Measurements from ENCODE around the gene SHISAL2B.
"Not testable (repeated sequence)": the region's sequence is repeated elsewhere in the genome, so short reads cannot be mapped to it uniquely, and the experiment has no call there.

SHISAL2B gene

DNA sequence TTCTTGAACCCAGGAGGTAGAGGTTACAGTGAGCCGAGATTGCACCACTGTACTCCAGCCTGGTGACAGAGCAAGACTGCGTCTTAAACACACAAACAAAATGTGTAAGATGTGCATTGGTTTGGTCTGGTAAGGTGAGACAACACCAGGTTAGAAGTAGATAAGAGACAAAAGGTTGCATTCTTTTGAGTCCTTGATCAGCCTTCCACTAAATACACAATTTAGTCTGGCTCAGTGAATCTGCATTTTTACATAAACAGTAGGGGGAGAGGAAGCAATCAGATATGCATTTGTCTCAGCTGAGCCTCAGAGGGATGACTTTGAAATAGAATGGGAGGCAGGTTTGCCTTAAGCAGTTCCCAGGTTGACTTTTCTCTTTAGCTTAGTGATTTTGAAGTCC is 15.8 kb downstream of the SHISAL2B start:
- DNase-seq: not testable (repeated sequence)

- DNase-seq: no peak
Observed at GRCh38 chr5:64707191-64707590, 16.9 kb downstream of the SHISAL2B start.

- not testable (repeated sequence) for DNase-seq
Observed at GRCh38 chr5:64714495-64714894, 24.2 kb downstream of the SHISAL2B start.

DNA sequence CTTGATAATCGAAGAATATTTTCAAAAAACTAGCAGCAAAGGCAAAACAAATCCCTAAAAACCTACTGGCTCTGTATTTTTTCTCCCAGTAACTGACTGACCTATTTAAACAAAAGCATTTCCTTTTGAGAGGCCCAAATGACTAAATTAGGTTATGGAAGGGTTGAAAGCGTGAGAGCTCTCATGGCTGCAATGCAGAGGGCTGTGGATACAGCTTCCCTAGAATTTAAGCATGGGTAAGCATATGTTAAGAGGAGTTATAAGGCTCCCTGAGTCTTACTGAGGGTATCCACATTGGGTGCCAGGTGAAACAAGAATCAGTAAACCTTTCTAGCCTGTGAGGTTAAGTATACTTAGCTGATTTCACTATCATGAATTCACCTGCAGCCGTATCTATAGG is 32.3 kb downstream of the SHISAL2B start:
- DNase-seq: no peak

GRCh38 chr5:64727150-64727549 is 36.8 kb downstream of the SHISAL2B start:
- DNase-seq: no peak

DNA sequence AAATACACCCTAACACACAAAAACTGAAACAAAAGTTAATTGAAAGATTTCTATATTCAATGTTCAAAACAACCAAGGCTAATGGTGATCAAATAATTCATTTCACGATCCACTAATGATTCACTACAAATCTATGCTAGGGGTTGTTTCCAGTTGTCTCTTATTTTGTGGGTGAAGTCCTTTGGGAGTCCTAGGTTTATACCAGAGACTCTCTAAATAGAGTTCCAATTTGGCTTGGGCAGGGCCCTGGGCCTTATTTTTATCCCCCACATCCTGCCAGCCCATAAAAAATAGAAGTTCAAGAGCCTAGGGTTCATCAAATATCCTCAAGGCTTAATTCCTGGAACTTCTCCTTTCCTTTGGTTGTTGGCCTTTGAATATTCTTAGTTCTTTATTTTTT is 52.1 kb downstream of the SHISAL2B start:
- DNase-seq: no peak

DNA sequence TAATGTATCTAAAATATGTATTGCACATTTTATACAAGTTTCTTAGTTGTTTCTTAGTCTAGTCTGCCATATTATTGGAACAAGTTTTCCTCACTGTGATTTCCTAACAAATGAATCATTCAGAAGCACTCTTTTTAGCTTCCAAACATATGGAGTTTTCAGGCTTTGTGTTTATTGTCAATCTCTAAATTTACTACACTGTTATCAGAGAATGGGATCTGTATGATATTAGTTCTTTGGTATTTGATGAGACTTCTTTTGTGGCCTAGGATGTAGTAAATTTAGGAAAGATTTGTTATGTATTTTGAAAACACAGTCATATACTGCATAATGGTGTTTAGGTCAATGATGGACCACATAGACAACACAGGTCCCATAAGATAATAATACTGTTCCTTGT is 52.5 kb downstream of the SHISAL2B start:
- no peak for DNase-seq

DNA sequence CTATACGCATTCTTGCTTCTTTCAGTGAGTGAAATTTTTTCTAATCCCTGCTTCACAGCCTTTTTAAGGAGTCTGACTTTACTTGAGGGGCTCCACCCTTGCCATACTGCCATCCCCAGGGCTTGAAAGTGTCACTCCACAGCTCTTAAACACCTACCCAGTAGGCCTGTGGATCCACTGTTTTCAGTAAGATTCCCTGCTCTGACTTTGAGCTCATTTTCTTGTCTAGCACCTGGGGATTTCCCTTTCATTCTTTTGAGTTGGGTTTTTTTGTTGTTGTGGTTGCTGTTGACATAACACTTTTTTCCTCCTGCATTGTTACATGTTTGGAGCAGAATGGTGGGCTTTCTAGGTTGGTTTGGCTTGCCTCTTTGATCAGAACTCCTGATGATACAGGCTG is 54.6 kb downstream of the SHISAL2B start:
- DNase-seq: no peak

- no peak for DNase-seq
Observed at GRCh38 chr5:64746446-64746845, 56.1 kb downstream of the SHISAL2B start.

DNA sequence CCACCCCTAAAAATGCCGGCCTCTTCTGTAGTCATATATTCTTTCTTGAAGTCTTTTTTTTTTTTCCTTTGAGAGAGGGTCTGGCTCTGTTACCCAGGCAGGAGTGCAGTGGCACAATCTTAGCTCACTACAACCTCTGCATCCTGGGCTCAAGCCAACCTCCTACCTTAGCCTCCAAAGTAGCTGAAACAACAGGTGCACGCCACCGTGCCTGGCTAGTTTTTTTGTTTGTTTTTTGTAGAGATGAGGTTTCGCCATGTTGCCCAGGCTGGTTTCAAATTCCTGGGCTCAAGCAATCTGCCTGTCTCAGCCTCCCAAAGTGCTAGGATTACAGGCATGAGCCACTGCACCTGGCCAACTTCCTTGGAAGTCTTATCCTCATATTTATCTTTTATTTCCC is 59.1 kb downstream of the SHISAL2B start:
- DNase-seq: no peak

GRCh38 chr5:64754066-64754465 is 63.8 kb downstream of the SHISAL2B start:
- no peak for DNase-seq

DNA sequence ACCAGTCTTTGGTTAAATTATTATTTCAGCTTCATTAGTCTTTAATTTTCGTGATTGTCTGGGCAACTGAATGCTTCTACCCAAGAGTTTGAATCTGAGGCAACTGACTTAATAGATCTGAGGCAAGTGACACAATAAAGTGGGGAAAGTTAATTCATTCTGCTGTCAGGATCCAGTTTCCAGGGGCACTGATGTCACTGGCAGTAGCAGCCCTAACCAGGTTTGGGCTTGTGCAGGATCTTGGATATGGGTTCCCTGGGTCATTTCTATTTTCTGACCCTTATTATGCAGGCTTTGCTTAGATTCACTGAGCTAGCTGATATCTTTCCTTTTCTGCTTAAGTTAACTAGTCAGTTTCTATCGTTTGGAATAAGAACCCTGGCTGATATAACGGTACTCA is 68.6 kb downstream of the SHISAL2B start:
- DNase-seq: no peak

- no peak for DNase-seq
Observed at GRCh38 chr5:64759960-64760660, 69.8 kb downstream of the SHISAL2B start.

DNA sequence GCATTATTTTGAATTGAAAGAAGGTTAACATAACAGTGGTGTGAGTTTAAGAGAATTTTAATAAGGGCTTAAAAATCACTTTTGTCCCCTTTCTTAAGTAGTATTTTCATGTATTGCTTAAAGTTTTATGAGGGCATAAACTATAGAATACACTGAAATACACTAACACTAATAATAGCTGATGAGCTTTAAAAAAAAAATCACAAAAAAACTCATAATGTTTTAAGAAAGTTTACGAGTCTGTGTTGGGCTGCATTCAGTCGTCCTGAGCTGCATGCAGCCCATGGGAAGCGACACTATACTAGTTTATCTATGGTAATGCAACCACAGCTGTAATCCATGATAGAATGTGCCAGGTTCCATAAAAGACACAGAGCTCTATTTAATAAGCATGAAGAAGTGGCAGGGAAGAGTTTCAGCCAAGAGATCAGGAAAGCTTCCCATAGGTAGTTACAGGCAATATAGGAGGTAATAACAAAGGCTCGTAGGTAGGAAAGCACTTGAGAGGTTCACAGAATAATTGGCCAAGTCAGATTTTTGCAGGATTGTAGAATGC is 73.7 kb downstream of the SHISAL2B start:
- no peak for DNase-seq

DNA sequence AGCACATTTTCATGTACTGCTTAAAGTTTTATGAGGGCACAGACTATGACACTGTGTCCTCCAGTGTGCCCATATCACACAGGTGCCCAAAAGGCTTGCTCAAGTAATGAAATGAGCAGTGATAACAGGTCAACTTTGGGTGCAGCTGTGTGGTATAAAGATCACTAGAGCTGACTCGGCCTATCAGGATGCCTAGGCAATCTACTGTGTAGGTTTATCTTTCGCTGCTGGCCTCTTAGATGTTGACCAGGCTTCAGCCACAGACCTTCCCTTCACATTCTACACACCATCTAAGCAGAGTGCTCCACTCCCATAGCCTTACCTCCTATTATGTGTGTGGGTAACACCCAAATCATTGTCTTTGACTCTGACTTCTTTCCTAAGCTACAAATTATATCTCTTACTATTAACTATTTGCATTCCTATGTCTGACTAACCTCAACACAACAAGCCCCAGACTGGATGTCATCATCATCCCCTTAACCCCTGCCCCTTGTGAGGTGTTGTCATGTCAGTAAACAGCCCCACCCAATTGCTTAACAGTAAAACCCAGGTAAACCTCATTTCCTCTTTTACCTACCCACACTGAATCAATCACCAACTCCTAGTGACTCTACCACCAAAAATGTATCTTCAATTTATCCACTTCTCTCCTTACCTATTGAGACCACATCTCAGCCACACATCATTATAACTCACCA is 75.7 kb downstream of the SHISAL2B start:
- DNase-seq: no peak

DNA sequence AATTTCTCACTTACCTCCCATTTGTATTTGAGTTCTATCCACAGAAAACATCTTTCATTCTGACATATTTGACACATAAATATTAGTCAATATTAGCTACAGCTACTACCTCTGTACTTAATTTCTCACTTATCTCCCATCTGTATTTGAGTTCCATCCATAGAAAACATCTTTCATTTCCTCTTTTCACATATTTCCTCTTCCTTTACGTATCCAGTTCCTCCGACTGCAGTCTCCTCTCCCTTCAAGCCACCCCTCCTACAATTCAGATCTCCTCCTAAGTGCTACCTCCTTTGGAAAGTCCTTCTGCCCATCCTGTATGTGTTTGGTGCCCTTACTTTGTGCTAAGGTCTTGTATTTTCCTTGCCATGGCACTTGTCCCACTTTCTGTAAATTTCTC is 76.6 kb downstream of the SHISAL2B start:
- no peak for DNase-seq
